ENCODE data around the gene ANTKMT.

GRCh38 chr16:767743-768235 is 46.8 kb downstream of the ANTKMT start:
- TF ChIP-seq, protein P1, sequence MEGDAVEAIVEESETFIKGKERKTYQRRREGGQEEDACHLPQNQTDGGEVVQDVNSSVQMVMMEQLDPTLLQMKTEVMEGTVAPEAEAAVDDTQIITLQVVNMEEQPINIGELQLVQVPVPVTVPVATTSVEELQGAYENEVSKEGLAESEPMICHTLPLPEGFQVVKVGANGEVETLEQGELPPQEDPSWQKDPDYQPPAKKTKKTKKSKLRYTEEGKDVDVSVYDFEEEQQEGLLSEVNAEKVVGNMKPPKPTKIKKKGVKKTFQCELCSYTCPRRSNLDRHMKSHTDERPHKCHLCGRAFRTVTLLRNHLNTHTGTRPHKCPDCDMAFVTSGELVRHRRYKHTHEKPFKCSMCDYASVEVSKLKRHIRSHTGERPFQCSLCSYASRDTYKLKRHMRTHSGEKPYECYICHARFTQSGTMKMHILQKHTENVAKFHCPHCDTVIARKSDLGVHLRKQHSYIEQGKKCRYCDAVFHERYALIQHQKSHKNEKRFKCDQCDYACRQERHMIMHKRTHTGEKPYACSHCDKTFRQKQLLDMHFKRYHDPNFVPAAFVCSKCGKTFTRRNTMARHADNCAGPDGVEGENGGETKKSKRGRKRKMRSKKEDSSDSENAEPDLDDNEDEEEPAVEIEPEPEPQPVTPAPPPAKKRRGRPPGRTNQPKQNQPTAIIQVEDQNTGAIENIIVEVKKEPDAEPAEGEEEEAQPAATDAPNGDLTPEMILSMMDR (IDR thresholded peaks at IDR 0.05; ENCODE audit: insufficient read depth, low read length, poor library complexity, severe bottlenecking): no peak
- TF ChIP-seq EZH2phosphoT487 (conservative IDR thresholded peaks at IDR 0.05; ENCODE audit: low read length): no peak

Measured in SU-DHL-6 (cell line).